ENCODE results near the gene BTBD9. TPM values are rescaled to one million over a fixed set of nuclear protein-coding genes. Genes with fewer than 3 reads are reported as not detected.

The BTBD9 gene
- total RNA-seq, 1 experiment from 2014 or later, result 19.4 TPM

DNA sequence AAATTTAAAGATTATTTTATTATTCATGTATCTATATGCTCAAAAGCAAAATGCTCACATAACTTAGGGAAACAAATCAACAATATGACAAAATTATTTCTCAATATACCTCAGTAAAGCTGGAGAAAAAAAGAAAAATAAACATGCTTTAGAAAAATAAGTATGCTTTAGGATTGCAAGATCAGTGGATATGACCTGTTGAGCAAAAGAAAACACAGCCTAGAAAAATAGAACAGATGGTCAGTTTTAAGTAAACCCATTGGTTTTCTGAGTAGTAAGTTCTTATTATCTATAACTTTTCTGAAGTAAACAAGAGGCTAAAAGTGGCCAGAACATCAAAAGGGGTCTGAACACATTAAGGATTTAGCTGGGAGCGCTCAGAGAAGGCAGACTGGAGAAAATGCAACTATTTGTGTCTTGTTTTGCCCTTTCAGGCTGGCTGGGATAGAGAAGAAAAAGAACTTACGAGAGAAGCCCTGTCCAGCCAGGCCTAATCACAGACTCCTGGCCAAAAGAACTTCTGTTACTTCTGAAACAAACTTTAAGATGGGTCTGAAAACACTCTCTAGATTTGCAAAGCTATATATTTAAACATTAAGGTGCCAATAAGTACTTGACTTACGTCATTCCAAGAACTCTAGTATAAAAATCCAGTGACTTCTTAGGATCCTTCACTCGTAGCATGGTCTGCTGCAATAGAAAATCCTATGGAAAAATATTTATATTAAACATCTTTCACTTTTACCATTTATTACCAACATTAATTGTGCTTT lies 46.7 kb upstream of the BTBD9 start:
- no TSS peak for BruUV-seq (replicated peaks)
- no peaks in the 10 kb centered on the region for H3K9me3 Mint-ChIP-seq (ENCODE audit: low read depth, unreplicated experiment)

DNA sequence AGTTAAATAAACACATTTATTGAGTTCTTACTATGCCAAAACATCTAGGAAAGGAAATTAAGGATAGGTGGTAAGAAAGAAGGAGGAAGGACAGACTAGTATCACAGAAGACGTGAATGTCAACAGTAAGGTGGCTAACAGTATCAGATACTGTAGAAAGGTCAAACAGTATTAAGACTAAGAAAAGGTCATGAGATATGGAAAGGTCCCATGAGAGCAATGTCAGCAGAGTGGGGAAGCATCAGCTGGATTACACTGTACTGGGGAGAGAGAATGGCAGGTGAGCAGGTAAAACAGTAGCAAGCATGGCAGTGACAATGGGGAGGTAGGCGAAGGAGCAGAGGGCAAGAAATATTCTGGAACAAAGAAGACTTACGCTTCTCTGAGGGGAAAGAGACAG lies 45.2 kb upstream of the BTBD9 start:
- Mint-ChIP-seq H3K4me1 (ENCODE audit: low read depth, unreplicated experiment) (peaks cover 15% of the 10 kb centered on the region), H3K27ac (ENCODE audit: unreplicated experiment) (no peak overlapping the region), H3K4me3 (ENCODE audit: low read depth, unreplicated experiment) (no peak overlapping the region), H3K9me3 (ENCODE audit: low read depth, unreplicated experiment) (no peaks in the 10 kb centered on the region), H3K36me3 (ENCODE audit: insufficient read depth, unreplicated experiment) (peaks cover 9% of the 10 kb centered on the region), H3K27me3 (ENCODE audit: unreplicated experiment) (no peaks in the 10 kb centered on the region)
- intact Hi-C loops (cut with micrococcal nuclease; ENCODE audit: unreplicated experiment), result no loop called here
- no TSS peak for BruUV-seq (replicated peaks)
- DNase-seq, result no peak
- CTCF ChIA-PET, result no interaction called here
- TF ChIP-seq, protein P1, sequence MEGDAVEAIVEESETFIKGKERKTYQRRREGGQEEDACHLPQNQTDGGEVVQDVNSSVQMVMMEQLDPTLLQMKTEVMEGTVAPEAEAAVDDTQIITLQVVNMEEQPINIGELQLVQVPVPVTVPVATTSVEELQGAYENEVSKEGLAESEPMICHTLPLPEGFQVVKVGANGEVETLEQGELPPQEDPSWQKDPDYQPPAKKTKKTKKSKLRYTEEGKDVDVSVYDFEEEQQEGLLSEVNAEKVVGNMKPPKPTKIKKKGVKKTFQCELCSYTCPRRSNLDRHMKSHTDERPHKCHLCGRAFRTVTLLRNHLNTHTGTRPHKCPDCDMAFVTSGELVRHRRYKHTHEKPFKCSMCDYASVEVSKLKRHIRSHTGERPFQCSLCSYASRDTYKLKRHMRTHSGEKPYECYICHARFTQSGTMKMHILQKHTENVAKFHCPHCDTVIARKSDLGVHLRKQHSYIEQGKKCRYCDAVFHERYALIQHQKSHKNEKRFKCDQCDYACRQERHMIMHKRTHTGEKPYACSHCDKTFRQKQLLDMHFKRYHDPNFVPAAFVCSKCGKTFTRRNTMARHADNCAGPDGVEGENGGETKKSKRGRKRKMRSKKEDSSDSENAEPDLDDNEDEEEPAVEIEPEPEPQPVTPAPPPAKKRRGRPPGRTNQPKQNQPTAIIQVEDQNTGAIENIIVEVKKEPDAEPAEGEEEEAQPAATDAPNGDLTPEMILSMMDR (IDR thresholded peaks at IDR 0.05; ENCODE audit: unreplicated experiment), result no peak

More for the DNA sequence above, 46.7 kb upstream of the BTBD9 start:
- Mint-ChIP-seq H3K4me3 (ENCODE audit: low read depth, unreplicated experiment) (no peak overlapping the region), H3K36me3 (ENCODE audit: insufficient read depth, unreplicated experiment) (peaks cover 9% of the 10 kb centered on the region), H3K27me3 (ENCODE audit: unreplicated experiment) (no peaks in the 10 kb centered on the region), H3K27ac (ENCODE audit: unreplicated experiment) (no peak overlapping the region), H3K4me1 (ENCODE audit: low read depth, unreplicated experiment) (peaks cover 15% of the 10 kb centered on the region)
- CTCF ChIA-PET, result interaction anchor here (0.5 kb wide), 1 partner anchor 171 kb away, joined by 3 read pairs; no protein-coding TSS in a partner anchor
- intact Hi-C loops (cut with micrococcal nuclease; ENCODE audit: unreplicated experiment), result no loop called here
- TF ChIP-seq, protein P1 (IDR thresholded peaks at IDR 0.05; ENCODE audit: unreplicated experiment), result no peak
- DNase-seq, result no peak

DNA sequence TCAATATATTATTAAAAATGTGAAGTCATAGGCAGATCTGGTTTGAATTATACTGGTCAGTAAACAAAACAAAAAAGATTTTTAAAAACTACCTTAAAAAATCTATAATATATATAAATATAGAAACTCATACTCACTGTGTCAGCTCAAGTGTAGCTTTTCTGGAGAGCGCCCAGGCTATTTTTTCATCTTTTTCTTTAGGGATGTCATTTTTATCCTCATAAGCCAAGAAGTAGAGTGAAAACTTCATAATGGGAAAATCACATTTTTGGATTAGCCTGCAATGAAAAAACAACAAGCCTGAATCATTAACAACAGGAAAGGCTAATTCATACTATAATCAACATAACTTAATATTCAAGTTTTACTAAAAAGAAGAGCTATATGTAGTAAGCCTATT lies 44.5 kb upstream of the BTBD9 start:
- no peak overlapping the region for H3K27ac Mint-ChIP-seq (ENCODE audit: unreplicated experiment)
- peaks cover 10% of the 10 kb centered on the region for H3K4me1 Mint-ChIP-seq (ENCODE audit: low read depth, unreplicated experiment)
- H3K36me3 Mint-ChIP-seq (ENCODE audit: insufficient read depth, unreplicated experiment), result peaks cover 9% of the 10 kb centered on the region
- no peaks in the 10 kb centered on the region for H3K27me3 Mint-ChIP-seq (ENCODE audit: unreplicated experiment)
- CTCF ChIA-PET, result no interaction called here
- BruUV-seq (replicated peaks), result no TSS peak
- DNase-seq, result no peak
- intact Hi-C loops (cut with micrococcal nuclease; ENCODE audit: unreplicated experiment), result no loop called here
- TF ChIP-seq, protein P1 (IDR thresholded peaks at IDR 0.05; ENCODE audit: unreplicated experiment), result no peak
- H3K4me3 Mint-ChIP-seq (ENCODE audit: low read depth, unreplicated experiment), result no peak overlapping the region
- H3K9me3 Mint-ChIP-seq (ENCODE audit: low read depth, unreplicated experiment), result no peaks in the 10 kb centered on the region

DNA sequence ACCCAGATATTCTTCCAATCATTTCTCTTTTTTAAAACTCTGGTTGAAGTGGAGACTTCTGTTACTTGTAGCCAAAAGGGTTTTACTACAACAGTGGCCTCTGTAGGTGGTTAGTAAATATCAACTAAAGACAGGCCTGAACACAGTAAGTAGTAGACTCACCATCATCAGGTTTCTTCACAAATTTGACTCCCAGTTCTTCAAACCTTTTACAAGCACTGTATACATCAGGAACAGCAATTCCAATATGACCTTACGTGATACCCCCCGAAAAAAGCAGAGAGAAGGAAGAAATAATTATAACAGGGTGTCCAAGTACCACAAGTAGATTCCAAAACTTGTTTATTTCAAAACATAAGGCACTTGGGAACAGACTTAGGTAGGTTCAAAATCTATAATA lies 42.1 kb upstream of the BTBD9 start:
- no peaks in the 10 kb centered on the region for H3K4me1 Mint-ChIP-seq (ENCODE audit: low read depth, unreplicated experiment)
- no peak for DNase-seq

More for the DNA sequence above, 42.1 kb upstream of the BTBD9 start:
- Mint-ChIP-seq H3K27me3 (ENCODE audit: unreplicated experiment) (no peaks in the 10 kb centered on the region), H3K27ac (ENCODE audit: unreplicated experiment) (no peak overlapping the region), H3K9me3 (ENCODE audit: low read depth, unreplicated experiment) (no peaks in the 10 kb centered on the region), H3K4me3 (ENCODE audit: low read depth, unreplicated experiment) (no peak overlapping the region), H3K36me3 (ENCODE audit: insufficient read depth, unreplicated experiment) (peaks cover 19% of the 10 kb centered on the region)
- TF ChIP-seq, protein P1 (IDR thresholded peaks at IDR 0.05; ENCODE audit: unreplicated experiment), result no peak
- BruUV-seq (replicated peaks), result no TSS peak
- intact Hi-C loops (cut with micrococcal nuclease; ENCODE audit: unreplicated experiment), result no loop called here
- CTCF ChIA-PET, result interaction anchor here (0.6 kb wide), 1 partner anchor 899 kb away, joined by 3 read pairs; no protein-coding TSS in a partner anchor

All from Calu3 (cell line).